ENCODE measurements around the gene RBM38.
A peak's percentile ranks its signal among the peaks of the same experiment; 100 is the strongest.
"Not testable (repeated sequence)": the region's sequence is repeated elsewhere in the genome, so short reads cannot be mapped to it uniquely, and the experiment has no call there.

The RBM38 gene

GRCh38 chr20:57350081-57350710, 41.0 kb upstream of the RBM38 start:
- Histone ChIP-seq H3K79me2 (ENCODE audit: insufficient read depth, low read length) (peaks cover 40% of the 10 kb centered on the region), H2AFZ (ENCODE audit: low read depth, low read length) (peak overlapping the region; percentile 73), H3K27ac (ENCODE audit: low read length) (no peak overlapping the region), H3K4me1 (ENCODE audit: insufficient read depth, low read length) (peaks cover 25% of the 10 kb centered on the region), H4K20me1 (ENCODE audit: insufficient read depth, low read length) (peaks cover 35% of the 10 kb centered on the region), H3K4me2 (ENCODE audit: insufficient read depth, low read length) (peak overlapping the region; percentile 42; the same call in 1 of the 2 replicates), H3K4me3 (ENCODE audit: low read depth in 1 of 2, low read length in 2 of 2) (no peak overlapping the region), H3K27me3 (ENCODE audit: insufficient read depth, low read length, poor library complexity) (no peaks in the 10 kb centered on the region), H3K36me3 (ENCODE audit: insufficient read depth, low read length) (peaks cover 16% of the 10 kb centered on the region), H3K9me3 (ENCODE audit: insufficient read depth, low read length, severe bottlenecking) (no peaks in the 10 kb centered on the region), H3K9ac (ENCODE audit: low read depth, low read length) (no peak overlapping the region)
- TF ChIP-seq CTCF (IDR thresholded peaks at IDR 0.05; ENCODE audit: borderline replicate concordance, extremely low read depth, low read length, poor library complexity, severe bottlenecking) (no peak), EZH2 (IDR thresholded peaks at IDR 0.05; ENCODE audit: borderline replicate concordance, low read depth, low read length, severe bottlenecking) (no peak)
- ATAC-seq (ENCODE audit: insufficient read depth, low read depth) (no peak), DNase-seq (no peak)

GRCh38 chr20:57350726-57351041, 40.5 kb upstream of the RBM38 start:
- H3K4me1 ChIP-seq (ENCODE audit: insufficient read depth, low read length): peaks cover 25% of the 10 kb centered on the region
- H4K20me1 ChIP-seq (ENCODE audit: insufficient read depth, low read length): peaks cover 35% of the 10 kb centered on the region
- not testable (repeated sequence) for DNase-seq; ATAC-seq (ENCODE audit: insufficient read depth, low read depth); H3K27me3 ChIP-seq (ENCODE audit: insufficient read depth, low read length, poor library complexity); H3K9me3 ChIP-seq (ENCODE audit: insufficient read depth, low read length, severe bottlenecking)
- peak overlapping the region; percentile 85 for H2AFZ ChIP-seq (ENCODE audit: low read depth, low read length)
- H3K9ac ChIP-seq (ENCODE audit: low read depth, low read length): peak overlapping the region; percentile 91
- H3K27ac ChIP-seq (ENCODE audit: low read length): peak overlapping the region; percentile 85
- peak overlapping the region; percentile 82 to 89; a peak in 3 of 4 replicates for H3K4me3 ChIP-seq (ENCODE audit: low read depth in 1 of 2, low read length in 2 of 2)
- H3K79me2 ChIP-seq (ENCODE audit: insufficient read depth, low read length): peaks cover 43% of the 10 kb centered on the region
- H3K36me3 ChIP-seq (ENCODE audit: insufficient read depth, low read length): peaks cover 16% of the 10 kb centered on the region
- peak overlapping the region; percentile 96 for H3K4me2 ChIP-seq (ENCODE audit: insufficient read depth, low read length)

- Histone ChIP-seq H4K20me1 (ENCODE audit: insufficient read depth, low read length) (peaks cover 35% of the 10 kb centered on the region), H3K4me2 (ENCODE audit: insufficient read depth, low read length) (peak within 1 kb of the TSS; percentile 96), H3K36me3 (ENCODE audit: insufficient read depth, low read length) (peaks cover 16% of the 10 kb centered on the region), H3K27me3 (ENCODE audit: insufficient read depth, low read length, poor library complexity) (no peaks in the 10 kb centered on the region), H3K79me2 (ENCODE audit: insufficient read depth, low read length) (peaks cover 48% of the 10 kb centered on the region), H3K9me3 (ENCODE audit: insufficient read depth, low read length, severe bottlenecking) (no peaks in the 10 kb centered on the region), H3K4me1 (ENCODE audit: insufficient read depth, low read length) (peaks cover 25% of the 10 kb centered on the region), H2AFZ (ENCODE audit: low read depth, low read length) (peak within 1 kb of the TSS; percentile 85), H3K27ac (ENCODE audit: low read length) (peak within 1 kb of the TSS; percentile 85), H3K9ac (ENCODE audit: low read depth, low read length) (peak within 1 kb of the TSS; percentile 91), H3K4me3 (ENCODE audit: low read depth in 1 of 2, low read length in 2 of 2) (peak within 1 kb of the TSS; percentile 82 to 89)
- DNase-seq (peak; percentile 93), ATAC-seq (ENCODE audit: insufficient read depth, low read depth) (peak; percentile 91)
- no peak for TF ChIP-seq EZH2 (IDR thresholded peaks at IDR 0.05; ENCODE audit: borderline replicate concordance, low read depth, low read length, severe bottlenecking)
- no peak for TF ChIP-seq CTCF (IDR thresholded peaks at IDR 0.05; ENCODE audit: borderline replicate concordance, extremely low read depth, low read length, poor library complexity, severe bottlenecking)
These were observed 40.0 kb upstream of the RBM38 start, which contains the start of gene RAE1 for GRCh38 chr20:57351042-57351783. Gene RAE1, plus strand, starts transcription at chr20:57351255. Its CDS starts 2,784 bp downstream, at chr20:57354039.

GRCh38 chr20:57352305-57352704, 38.9 kb upstream of the RBM38 start:
- ATAC-seq (ENCODE audit: insufficient read depth, low read depth) (no peak), DNase-seq (no peak)
- H3K27me3 ChIP-seq (ENCODE audit: insufficient read depth, low read length, poor library complexity): no peaks in the 10 kb centered on the region
- peaks cover 16% of the 10 kb centered on the region for H3K36me3 ChIP-seq (ENCODE audit: insufficient read depth, low read length)
- H3K9me3 ChIP-seq (ENCODE audit: insufficient read depth, low read length, severe bottlenecking): no peaks in the 10 kb centered on the region
- peak overlapping the region; percentile 96 for H3K4me2 ChIP-seq (ENCODE audit: insufficient read depth, low read length)
- peak overlapping the region; percentile 91 for H3K9ac ChIP-seq (ENCODE audit: low read depth, low read length)
- H3K4me3 ChIP-seq (ENCODE audit: low read depth in 1 of 2, low read length in 2 of 2): peak overlapping the region; percentile 82 to 89; a peak in 3 of 4 replicates
- H3K4me1 ChIP-seq (ENCODE audit: insufficient read depth, low read length): peaks cover 25% of the 10 kb centered on the region
- no peak overlapping the region for H2AFZ ChIP-seq (ENCODE audit: low read depth, low read length)
- H4K20me1 ChIP-seq (ENCODE audit: insufficient read depth, low read length): peaks cover 35% of the 10 kb centered on the region
- no peak for TF ChIP-seq CTCF (IDR thresholded peaks at IDR 0.05; ENCODE audit: borderline replicate concordance, extremely low read depth, low read length, poor library complexity, severe bottlenecking)
- TF ChIP-seq EZH2 (IDR thresholded peaks at IDR 0.05; ENCODE audit: borderline replicate concordance, low read depth, low read length, severe bottlenecking): no peak
- H3K79me2 ChIP-seq (ENCODE audit: insufficient read depth, low read length): peaks cover 51% of the 10 kb centered on the region
- peak overlapping the region; percentile 85 for H3K27ac ChIP-seq (ENCODE audit: low read length)

Measured in DND-41 (cell line).